Endothelial cell (in vitro differentiated cells): ENCODE data around the gene ROS1. TPM values are rescaled to one million over a fixed set of nuclear protein-coding genes. Genes with fewer than 3 reads are reported as not detected.

Source experiments
- DNase-seq: peaks from one replicate; pipeline ENCODE4 v3.0.0; 2021; ENCODE audit warnings: low spot score
- H3K27ac Mint-ChIP-seq: one replicate; pipeline ENCODE4 v1.8.0; 2021; ENCODE audit warnings: mixed read lengths, inconsistent platforms; ENCODE audit not compliant: unreplicated experiment
- H3K27me3 Mint-ChIP-seq: one replicate; pipeline ENCODE4 v1.8.0; 2021; ENCODE audit warnings: mild to moderate bottlenecking, moderate library complexity, mixed read lengths, inconsistent platforms; ENCODE audit not compliant: unreplicated experiment
- H3K36me3 Mint-ChIP-seq: one replicate; pipeline ENCODE4 v1.8.0; 2021; ENCODE audit warnings: mild to moderate bottlenecking, low read depth, mixed read lengths, inconsistent platforms; ENCODE audit not compliant: unreplicated experiment
- H3K4me1 Mint-ChIP-seq: one replicate; pipeline ENCODE4 v1.8.0; 2021; ENCODE audit warnings: mild to moderate bottlenecking, mixed read lengths, inconsistent platforms; ENCODE audit not compliant: unreplicated experiment
- H3K4me3 Mint-ChIP-seq: one replicate; pipeline ENCODE4 v1.8.0; 2021; ENCODE audit warnings: mild to moderate bottlenecking, mixed read lengths, inconsistent platforms; ENCODE audit not compliant: unreplicated experiment
- H3K9me3 Mint-ChIP-seq: one replicate; pipeline ENCODE4 v1.8.0; 2021; ENCODE audit warnings: mixed read lengths, inconsistent platforms; ENCODE audit not compliant: unreplicated experiment
- total RNA-seq: library from RNA; stranded (reverse); fragmentation: NEBNext Ultra II Directional; extraction: Animal tissue kit (Norgen Biotek cat#: 25700); gene quantifications from one replicate; pipeline ENCODE4 v1.2.1, GENCODE V29; 2021; ENCODE audit not compliant: unreplicated experiment
- TF ChIP-seq, protein P1 (sequence below): fragments of 200-600 bp; sonication (generic); IDR thresholded peaks from one replicate; pipeline ENCODE4 v1.5.0; 2021; ENCODE audit warnings: antibody characterized with exemption; ENCODE audit not compliant: unreplicated experiment

ROS1 gene
- total RNA-seq, 1 donor from 2014 or later: 0.05 TPM

DNA sequence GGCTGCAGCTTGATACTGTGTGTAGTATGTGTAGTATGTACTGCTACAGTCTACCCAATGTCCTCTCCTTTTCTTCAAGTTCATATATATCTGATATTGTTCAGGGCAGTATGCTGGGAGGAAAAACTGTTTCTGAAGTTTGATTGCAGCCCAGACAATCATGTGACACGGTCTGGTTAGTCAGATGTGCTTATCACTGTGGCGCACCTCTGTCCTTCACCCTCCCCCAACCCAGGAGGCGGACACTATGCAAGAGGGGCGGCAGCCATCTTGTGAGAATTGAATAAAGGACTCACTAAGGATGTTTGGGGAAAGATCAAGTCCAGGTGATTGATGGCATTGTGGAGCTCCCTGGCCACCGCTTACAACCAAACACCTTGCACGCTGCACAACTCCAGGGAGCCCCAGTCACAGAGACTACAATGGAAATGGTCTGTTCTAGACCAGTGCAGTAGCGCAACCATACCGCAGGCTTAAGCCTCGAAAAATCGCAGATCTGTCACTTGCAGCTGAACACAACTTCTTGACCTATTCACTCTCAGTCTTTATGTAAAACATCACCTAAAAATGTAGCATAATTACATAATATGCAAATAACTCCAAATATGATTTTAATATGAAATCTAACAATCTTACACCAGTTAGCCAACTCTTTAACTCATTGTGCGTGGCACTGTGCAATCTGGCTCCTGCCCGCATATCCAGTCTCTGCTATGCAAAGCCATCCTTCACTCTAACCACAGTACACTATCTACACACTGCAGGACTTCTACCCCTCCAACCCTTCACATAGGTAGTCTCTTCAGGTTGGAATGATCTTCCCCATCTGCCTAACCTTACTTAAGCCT, 81.1 kb downstream of the ROS1 start:
- no peak for DNase-seq
- H3K27me3 Mint-ChIP-seq: no peaks in the 10 kb centered on the region
- no peak overlapping the region for H3K4me3 Mint-ChIP-seq
- no peaks in the 10 kb centered on the region for H3K9me3 Mint-ChIP-seq
- no peaks in the 10 kb centered on the region for H3K4me1 Mint-ChIP-seq
- H3K27ac Mint-ChIP-seq: no peak overlapping the region
- no peaks in the 10 kb centered on the region for H3K36me3 Mint-ChIP-seq
- TF ChIP-seq, protein P1, sequence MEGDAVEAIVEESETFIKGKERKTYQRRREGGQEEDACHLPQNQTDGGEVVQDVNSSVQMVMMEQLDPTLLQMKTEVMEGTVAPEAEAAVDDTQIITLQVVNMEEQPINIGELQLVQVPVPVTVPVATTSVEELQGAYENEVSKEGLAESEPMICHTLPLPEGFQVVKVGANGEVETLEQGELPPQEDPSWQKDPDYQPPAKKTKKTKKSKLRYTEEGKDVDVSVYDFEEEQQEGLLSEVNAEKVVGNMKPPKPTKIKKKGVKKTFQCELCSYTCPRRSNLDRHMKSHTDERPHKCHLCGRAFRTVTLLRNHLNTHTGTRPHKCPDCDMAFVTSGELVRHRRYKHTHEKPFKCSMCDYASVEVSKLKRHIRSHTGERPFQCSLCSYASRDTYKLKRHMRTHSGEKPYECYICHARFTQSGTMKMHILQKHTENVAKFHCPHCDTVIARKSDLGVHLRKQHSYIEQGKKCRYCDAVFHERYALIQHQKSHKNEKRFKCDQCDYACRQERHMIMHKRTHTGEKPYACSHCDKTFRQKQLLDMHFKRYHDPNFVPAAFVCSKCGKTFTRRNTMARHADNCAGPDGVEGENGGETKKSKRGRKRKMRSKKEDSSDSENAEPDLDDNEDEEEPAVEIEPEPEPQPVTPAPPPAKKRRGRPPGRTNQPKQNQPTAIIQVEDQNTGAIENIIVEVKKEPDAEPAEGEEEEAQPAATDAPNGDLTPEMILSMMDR: no peak

DNA sequence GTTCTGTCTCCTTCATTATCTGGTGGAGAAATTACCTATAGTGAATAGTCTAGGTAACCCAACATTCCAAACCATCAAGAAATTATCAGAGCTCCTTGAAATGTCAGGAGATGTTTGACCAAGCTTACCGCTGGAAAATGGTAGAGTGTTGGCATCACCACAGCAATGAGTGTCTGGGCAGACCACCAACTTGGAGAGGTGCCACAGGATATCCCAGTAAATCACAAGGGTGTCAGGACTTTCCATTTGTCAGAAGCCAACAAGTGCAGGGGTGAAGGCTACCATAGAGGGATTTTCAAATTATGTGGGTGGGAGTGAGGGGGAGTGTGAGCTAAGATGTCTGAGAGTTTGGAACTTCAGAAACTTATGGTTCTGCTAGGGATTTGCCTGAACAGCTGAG, 87.2 kb downstream of the ROS1 start:
- TF ChIP-seq, protein P1: no peak
- Mint-ChIP-seq H3K9me3 (no peaks in the 10 kb centered on the region), H3K4me1 (no peaks in the 10 kb centered on the region), H3K36me3 (no peaks in the 10 kb centered on the region), H3K27me3 (no peaks in the 10 kb centered on the region), H3K4me3 (no peak overlapping the region), H3K27ac (no peak overlapping the region)
- no peak for DNase-seq

DNA sequence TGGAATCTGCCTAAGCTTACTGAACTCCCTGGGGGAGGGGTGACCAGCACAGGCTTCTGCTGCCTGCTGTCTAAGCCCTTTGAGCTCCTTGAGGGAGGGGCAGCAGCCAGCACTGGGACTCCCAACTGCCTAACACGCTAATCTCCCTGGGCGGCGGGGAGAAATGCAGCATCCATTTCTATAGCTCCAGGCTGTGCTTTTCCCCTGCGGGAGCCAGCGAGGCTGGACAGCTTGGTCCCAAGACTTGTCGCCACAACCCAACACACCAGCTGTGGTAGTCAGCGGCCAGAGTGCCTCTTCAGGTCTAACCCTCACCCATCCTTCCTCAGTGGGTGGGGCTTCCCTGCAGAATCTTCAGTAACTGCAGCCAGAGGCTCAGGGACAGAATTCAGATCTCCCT, 95.8 kb downstream of the ROS1 start:
- no peaks in the 10 kb centered on the region for H3K9me3 Mint-ChIP-seq
- no peaks in the 10 kb centered on the region for H3K4me1 Mint-ChIP-seq
- DNase-seq: no peak
- H3K27ac Mint-ChIP-seq: no peak overlapping the region
- peaks cover 5% of the 10 kb centered on the region for H3K27me3 Mint-ChIP-seq
- TF ChIP-seq, protein P1: no peak
- no peak overlapping the region for H3K4me3 Mint-ChIP-seq
- H3K36me3 Mint-ChIP-seq: no peaks in the 10 kb centered on the region

- Mint-ChIP-seq H3K27ac (no peak overlapping the region), H3K36me3 (no peaks in the 10 kb centered on the region), H3K9me3 (no peaks in the 10 kb centered on the region), H3K27me3 (peaks cover 5% of the 10 kb centered on the region), H3K4me1 (no peaks in the 10 kb centered on the region), H3K4me3 (no peak overlapping the region)
- DNase-seq: no peak
- TF ChIP-seq, protein P1: no peak
Observed at GRCh38 chr6:117328500-117328899, 97.2 kb downstream of the ROS1 start.

DNA sequence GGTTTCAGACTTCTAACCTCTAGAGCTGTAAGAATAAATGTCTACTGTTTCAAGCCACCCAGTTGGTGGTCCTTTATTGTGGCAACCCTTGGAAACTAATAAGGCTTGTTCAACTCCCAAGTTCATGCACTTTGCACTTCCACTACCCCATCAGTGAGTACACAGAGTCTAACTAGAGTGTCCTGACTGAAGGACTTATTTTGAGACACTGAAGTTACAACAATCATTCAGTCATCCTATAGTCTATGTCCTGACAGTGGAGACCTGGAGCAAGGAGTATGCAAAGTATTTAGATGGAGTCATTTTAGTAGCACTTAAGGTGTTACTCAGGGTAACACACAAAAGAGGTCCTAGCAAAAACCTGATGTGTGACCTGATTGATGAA, 97.7 kb downstream of the ROS1 start:
- H3K36me3 Mint-ChIP-seq: no peaks in the 10 kb centered on the region
- H3K27me3 Mint-ChIP-seq: peaks cover 5% of the 10 kb centered on the region
- no peak overlapping the region for H3K27ac Mint-ChIP-seq
- H3K4me1 Mint-ChIP-seq: no peaks in the 10 kb centered on the region
- no peaks in the 10 kb centered on the region for H3K9me3 Mint-ChIP-seq
- TF ChIP-seq, protein P1: no peak
- DNase-seq: no peak
- H3K4me3 Mint-ChIP-seq: no peak overlapping the region
